SKM-1 (cell line): ENCODE data around the gene RAB36.

Source experiments
- DNase-seq: peaks from one replicate; lab custom pipeline; 2025; ENCODE audit not compliant: unreplicated experiment; lab: John Stamatoyannopoulos, UW

RAB36 gene

DNA sequence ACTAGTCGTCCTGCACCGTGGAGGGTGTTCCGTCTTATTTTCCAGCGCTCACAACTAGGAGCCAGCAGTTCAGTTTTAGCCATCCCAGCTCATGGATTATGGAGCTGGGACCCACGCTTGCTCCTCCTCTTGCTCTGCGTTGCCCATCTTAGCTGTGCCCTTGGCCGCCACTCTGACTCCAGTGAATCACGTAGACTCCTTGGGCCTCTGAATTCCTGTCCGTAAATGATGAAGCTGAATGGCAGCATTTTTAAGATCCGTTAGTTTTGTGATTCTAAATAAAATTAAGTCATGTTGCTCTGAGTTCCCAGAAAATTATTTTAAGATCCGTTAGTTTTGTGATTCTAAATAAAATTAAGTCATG lies 58.8 kb downstream of the RAB36 start:
- DNase-seq: no peak

DNA sequence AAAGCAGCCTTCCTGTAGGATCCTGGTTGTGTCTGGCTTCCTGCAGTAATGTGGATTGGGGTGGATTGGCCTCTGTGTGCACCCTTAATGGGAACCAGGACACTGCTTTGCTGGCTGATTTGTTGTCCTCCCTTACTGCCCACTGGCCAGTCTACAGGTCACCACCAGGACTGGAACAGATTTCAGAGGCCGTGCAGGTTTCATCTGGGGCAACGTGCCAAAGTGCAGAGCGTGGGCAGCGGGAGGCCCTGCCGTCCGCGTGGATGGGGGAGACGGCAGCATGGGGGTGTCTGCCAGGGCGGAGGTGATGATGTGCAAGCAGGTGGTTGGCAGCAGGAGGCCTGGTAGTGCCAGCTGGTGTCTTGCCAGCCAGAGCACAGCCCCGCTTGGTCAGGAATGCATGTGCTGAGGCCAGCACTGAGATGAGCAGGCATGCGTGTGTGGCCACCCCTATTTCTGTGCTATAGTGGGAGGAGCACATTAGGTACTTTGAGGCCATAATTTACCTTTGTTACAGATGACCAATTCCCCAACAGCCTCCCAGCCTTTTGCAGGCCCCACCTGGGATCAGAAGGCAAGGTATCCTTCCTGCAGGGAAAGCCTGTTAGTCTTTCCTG lies 59.4 kb downstream of the RAB36 start:
- DNase-seq: no peak

DNA sequence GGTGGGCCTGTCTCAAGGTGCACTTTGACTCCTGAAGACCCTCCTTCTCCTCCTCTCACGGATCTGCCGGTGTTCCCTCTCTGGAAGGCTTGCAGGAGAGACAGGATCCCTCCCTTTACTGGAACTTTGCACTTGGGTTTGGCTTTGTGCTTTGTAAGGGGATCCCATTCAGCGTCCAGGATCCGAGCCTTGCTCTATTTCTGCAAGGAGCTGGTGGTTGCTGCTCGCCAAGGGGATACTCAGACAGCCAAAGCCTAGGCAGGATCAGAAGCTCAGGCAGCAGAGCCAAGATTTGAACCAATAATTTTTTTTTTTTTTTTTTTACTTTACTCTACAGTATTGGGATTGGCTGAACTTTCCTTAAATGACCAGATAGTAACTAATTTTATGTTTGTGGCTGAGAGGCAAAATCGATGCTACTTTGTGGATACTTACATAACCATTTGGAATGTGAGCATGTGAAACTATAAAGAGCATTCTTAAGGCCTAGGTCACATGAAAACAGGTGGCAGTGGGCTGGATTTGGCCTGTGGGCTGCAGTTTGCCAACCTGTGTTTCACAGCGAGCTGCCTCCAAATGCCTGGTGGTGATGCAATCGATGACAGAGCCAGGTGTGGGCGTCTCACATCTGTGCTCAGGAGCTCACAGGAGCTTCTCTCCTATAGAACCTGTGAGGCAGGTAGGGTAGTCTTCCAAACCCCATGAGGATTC lies 60.2 kb downstream of the RAB36 start:
- no peak for DNase-seq

- no peak for DNase-seq
Measured at GRCh38 chr22:23206915-23207314, 61.6 kb downstream of the RAB36 start.

DNA sequence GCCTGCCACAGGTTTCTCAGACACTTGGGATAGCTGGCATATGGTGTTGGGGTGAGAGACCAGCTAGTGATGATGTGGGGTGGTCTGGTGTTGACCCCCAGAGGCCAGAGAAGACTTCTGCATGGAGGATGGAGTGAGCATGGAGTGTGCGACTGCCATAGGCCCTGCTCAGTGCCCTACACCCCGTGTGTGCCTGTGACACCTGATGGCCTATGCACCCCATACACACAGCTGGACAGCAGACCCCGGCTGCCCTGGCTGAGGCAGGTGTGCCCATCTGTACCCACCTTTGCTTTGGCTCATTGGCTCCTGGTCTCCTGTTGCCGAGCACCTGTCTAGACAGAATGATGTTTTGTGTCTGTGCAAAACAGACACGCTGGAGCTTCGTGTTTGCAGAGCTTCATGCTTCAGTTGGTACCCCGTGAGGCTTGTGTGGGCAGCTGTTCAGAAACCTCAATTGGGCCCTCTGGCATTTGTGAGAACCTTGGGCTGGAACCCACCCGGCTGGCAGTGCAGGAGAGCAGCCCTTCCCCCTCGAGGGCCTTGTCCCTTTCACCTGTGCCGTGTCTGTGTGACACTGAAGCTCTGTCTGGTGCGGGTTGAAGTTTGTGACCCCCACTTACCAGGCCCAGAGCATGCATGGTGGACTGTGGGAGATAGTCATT lies 62.6 kb downstream of the RAB36 start:
- no peak for DNase-seq

DNA sequence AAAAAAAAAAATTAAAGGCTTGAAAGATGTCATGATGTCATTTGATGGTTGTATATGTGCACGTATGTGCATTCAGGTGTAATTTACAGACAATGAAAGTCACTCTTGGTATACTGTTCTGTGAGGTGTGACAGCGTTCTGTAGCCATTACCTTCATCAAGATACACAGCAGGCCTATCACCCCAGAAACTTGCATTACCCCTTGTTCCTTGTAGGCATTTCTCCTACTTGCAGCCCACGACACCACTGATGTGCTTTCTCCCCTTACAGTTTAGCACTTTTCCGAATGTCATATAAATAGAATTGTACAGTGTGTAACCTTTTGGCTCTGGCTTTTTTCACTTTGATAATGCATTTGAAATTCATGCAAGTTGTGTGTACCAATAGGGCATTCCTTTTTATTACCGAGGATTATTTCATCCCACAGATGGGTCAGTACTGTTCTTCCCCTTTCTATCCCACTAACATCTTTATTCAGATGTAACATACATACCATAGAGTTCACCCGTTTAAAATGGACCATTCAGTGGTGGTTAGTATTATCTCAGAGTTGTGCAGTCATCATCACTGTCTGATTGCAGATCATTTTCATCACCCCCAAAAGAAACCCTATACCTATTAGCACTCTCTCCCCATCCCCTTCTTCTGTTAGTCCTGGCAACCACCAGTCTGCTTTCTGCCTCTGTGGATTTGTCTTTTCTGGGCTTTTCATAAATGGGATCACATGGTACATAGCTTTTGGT lies 65.3 kb downstream of the RAB36 start:
- DNase-seq: no peak

- DNase-seq: no peak
Measured at GRCh38 chr22:23211622-23212021, 66.3 kb downstream of the RAB36 start.

GRCh38 chr22:23212061-23213021 lies 67.1 kb downstream of the RAB36 start:
- DNase-seq: no peak

DNA sequence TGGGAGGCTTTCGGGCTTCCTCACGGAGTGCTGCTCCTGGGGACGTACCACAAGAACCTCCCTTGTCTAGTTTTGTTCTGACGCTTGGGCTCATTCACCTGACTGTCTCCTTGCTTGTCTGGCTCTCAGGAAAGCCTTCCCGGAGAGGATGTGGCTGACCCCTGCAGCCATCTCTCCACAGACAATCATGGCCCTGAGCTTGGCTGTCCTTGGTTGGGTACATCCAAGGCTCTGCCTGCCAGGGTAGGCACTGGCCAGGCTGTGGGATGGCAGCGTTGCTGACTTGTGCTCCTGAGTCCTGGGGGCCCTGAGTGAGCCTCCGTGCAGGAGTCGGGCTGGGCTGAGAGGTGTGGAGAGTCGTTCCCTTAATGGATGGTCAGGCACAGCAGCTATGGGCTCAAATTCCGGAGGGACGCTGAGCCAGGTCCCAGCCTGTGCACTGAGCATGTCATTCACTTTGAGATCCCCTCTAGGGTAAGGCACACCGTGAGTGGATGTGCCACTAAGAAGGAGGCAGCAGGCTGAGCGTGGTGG lies 67.8 kb downstream of the RAB36 start:
- DNase-seq: no peak

- DNase-seq: no peak
Measured at GRCh38 chr22:23213581-23214334, 68.5 kb downstream of the RAB36 start.
